Measurements from ENCODE around the gene ITGB2.

Gene ITGB2

DNA sequence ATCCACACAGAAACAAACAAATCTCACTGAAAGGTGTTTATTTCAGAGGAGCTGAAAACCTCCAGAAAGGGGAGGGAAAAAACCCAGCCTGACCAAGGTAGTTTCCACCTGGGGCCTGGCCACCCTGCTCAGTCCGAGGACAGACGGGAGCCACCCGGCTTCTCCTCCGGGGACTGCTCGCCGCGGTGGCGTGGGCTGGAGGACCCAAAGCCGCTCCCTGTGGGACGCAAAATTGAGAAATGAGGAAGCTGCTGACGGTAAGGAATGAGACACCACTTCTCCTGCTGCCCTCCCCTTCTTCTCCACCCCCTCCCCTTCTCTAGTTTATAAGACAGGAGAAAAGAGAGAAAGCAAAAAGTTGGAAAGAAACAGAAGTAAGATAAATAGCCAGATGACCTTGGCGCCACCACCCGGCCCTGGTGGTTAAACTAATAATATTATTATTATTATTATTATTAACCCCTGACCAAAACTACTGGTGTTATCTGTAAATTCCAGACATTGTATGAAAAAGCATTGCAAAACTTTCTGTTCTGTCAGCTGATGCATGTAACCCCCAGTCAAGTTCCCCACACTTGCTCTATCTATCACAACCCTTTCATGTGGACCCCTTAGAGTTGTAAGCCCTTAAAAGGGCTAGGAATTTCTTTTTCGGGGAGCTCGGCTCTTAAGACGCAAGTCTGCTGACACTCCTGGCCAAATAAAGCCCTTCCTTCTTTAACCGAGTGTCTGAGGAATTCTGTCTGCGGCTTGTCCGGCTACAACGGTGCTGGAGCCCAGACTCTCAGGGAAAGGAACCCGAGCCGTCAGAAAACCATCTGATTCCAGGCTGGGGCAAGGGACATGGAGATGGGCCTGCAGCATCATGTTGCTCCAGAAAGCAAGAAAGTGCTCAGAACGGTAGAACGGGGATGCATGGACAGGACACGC, 12.5 kb downstream of the ITGB2 start:
- no peak for DNase-seq

DNA sequence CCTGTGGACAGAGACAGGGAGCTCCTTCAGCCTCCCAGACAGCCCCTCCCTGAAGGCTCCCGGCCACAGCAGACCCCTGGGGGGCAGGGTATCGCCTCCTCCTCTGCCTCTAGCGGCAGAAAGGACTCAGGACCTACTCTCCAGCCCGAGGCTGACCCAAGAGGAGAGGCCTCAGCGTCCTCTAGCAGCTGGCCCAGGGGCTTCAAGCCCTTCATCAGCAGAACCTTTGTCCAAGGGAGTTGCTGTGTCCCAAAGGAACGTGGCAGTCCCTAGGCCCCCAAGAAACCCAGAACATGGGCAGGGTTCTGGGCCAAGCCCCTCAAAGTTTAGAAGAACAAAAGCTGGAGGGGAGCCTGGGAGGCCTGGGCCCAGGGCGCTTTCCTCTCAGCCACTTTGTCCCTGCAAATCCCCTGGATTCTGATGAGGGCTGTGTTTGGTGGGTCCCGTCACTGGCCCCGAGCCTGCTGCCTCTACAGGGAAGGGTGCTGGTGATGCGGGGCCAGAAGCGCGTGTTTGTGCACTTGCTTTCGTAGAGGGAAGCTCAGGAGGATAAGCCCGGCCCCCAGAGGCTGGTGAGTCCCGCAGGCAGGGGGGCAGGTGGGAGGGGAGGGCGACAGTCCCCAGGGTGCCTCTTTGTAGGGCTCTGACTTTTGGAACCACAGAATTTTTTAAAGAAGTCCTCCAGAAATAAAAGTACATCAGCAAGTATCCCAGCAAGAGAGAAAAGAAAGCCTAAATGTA, 13.3 kb downstream of the ITGB2 start:
- DNase-seq, result no peak

DNA sequence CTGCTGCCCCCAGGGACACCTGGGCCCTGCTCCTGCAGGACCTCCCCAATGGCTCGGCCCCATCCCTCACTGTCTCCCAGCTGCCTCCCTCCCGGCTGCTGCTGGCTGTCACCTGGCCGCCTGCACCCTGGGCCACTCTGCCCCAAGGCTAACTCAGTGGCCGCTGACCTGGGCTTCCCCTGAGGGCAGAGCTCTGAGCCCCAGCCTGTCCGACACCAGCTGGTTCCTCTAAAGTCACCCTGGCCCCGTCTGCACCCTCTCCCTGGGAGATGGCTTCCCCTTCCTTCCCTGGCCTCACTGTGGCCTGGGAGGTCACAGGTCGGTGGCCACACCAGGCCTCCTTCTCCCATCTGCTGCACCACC, 15.0 kb downstream of the ITGB2 start:
- DNase-seq, result no peak

DNA sequence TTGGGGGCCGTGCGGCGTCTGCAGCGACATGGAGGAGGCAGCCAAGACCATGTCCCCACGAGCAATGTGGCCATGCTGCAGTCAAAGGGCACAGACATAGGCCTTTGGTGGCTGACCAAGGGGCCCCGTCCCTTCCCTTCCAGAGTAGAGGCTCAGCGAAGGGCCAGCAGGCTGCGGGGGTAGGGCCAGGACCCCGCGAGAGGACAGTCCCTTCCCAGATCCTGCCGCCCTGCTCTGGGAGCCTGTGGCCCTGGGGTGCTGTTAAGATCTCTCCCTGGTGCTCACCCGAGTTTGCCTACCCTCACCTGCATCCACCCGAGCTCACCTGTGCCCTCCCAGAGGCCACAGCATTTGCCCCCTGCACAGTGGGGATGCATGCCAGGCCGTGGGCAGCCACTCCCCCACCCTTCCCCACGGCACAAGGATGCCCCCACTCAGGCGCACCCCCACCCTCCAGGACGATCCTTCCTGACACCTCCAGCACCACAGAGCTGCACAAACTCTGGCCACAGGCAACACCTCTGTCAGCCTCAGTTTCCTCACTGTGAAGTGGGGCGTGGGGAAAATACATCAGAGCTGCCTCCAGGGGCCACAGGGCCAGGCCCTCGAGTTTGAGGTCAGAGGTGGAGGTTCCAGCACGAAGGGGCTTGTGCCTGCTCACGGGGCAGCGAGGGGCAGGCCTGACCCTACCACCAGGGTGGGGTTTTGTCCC, 15.5 kb downstream of the ITGB2 start:
- no peak for DNase-seq

DNA sequence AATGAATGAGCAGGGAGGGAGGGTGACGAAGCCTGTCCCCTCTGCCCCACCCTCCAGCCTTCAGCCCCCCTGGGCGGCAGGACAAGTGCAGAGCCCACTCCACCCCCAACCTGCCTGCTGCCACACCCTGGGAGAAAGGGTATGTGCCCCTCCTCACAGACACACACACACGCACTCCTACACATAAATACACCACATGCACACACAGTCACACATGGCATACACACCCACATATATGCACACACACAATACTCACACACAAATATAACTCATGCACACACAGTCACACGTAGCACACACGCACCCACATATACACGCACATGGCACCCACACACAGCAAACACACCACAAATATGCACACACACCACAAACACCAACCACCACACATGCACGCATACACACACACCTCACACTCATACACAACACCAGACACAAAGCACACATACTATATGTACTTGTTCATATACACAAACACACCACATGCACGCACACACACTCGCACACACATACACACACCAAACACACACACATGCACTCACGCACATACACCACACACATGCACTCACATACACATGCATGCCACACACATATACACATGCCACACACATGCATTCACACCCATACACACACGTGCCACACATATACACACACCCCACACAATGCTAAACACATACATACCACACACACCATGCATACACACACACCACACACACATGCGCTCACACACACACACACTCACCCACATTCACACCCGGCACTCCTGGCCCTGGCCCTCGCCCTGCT, 16.4 kb downstream of the ITGB2 start:
- no peak for DNase-seq

DNA sequence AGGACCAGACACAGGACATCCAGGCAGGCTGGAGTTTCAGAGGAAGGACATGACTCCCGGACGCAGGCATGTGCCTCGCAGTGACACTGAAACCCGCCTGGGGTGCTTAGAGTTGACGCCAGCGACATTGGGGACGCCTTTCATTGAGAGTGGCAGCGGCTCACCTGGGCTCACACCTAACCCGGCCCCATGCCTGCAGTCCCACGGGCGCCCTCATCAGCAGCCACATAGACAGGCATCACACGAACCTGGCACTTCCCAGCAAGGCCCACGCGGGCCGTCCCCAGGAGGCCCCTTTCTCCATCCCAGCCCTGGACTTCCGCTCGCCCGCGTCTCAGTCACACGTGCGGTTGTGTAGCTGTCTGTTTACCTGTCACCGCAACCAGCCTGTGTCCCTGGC, 17.0 kb downstream of the ITGB2 start:
- DNase-seq, result no peak

DNA sequence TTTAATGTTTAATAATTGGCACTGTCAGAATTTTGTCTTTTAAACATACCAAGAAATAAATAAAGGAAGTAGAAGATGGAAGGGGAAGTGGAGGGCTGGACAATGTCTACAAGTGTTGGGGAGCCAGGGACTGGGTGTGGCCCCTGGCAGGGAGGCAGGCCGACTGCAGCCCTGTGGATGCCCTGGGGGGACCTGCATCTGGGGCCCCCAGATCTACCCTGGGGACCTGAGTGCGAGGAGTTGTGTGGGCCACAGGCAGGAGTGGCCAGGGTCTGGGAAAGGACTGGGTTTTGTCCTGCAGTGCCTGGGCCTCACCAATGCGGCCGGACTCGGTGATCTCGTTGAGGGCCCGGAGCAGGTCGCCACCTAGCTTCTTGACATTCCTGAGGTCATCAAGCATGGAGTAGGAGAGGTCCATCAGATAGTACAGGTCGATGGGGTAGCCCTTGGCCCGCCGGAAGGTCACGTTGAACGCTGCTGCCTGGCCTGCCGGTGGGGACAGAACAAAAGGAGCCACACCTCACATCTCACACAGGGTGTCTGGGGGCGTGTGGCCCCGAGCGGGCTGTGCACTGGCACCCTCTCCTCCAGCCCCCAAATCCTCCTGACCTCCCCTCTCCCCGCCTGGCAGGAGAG, 17.5 kb downstream of the ITGB2 start:
- no peak for DNase-seq

DNA sequence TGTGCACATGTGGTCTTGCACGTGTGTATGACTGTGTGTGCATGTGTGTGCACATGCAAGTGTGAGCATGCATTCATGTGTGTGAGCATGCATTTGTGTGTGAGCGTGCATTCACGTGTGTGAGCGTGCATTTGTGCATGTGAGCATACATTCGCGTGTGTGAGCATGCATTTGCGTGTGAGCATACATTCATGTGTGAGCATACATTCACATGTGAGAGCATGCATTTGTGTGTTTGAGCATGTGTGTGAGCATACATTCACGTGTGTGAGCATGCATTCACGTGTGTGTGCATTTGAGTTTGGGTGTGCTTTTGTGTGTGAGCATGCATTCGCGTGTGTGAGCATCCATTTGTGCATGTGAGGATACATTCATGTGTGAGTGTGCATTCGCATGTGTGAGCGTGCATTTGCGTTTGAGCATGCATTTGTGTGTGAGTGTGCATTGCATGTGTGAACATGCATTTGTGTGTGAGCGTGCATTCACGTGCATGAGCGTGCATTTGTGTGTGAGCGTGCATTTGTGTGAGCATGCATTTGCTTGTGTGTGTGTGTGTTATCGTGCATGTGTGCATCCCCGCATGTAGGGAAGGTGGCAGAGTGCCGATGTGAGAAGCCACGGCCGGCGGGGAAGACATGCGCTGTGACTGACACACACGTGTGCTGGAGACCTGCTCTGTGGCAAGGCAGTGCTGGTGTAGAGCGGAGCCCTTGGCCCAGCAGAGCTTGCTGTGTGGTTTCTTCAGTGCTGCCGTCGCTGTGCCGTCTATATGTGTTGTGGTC, 18.2 kb downstream of the ITGB2 start:
- DNase-seq, result no peak

DNA sequence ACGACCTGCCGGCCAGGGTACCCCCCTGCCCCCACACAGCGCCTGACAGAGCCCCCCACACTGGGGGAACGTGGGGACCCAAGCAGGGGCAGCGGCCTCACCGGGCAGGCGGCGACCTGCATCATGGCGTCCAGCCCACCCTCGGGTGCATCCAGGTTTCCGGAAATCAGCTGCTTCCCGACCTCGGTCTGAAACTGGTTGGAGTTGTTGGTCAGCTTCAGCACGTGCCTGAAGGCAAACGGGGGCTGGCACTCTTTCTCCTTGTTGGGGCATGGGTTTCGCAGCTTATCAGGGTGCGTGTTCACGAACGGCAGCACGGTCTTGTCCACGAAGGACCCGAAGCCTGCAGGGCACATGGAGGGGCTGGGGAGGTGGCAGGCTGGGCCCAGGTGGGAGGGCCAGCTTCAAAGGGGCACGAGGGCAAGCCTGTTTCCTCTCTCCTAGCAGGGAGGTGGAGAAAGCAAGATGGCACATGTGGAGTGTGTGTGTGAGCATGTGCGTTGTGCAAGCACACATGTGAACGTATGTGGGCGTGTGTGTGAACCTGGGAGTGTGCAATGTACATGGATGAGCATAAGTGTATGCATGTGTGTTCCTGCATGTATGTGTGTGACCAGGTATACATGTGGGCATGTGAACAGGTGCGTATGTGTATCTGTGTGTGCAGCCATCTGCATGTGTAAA, 19.2 kb downstream of the ITGB2 start:
- no peak for DNase-seq

DNA sequence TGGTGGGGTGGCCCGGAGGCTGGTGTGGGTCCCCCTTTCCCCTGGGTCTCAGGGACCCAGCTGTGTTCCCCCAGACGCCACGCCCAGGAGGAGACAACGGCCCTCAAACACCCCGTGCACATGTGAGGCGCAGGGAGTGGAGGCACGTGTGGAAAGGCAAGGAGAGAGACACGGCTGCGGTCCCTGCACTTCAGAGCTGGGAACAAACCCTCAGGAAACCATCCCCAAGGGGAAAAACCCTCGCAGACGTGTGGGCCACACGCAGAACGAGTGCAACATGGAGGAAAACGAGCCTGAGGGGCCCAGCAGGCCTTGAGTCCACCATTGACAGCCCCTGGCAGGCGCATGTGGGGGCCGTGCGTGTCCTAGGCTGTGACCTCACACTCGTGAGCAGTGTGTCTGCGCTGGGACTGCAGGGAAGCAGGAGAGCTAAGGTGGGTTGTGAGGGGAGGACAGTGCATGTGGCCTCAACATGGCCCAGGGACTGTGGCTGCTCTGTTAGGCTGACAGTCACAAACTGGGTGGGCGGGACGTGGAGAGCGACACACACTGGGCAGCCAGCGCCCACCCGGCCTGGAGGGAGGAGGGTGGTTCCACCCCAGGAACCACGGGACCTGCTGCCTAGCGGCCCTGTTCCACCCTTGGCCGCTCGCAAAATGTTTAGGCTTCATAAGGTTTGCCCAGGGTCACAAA, 20.0 kb downstream of the ITGB2 start:
- DNase-seq, result no peak

DNA sequence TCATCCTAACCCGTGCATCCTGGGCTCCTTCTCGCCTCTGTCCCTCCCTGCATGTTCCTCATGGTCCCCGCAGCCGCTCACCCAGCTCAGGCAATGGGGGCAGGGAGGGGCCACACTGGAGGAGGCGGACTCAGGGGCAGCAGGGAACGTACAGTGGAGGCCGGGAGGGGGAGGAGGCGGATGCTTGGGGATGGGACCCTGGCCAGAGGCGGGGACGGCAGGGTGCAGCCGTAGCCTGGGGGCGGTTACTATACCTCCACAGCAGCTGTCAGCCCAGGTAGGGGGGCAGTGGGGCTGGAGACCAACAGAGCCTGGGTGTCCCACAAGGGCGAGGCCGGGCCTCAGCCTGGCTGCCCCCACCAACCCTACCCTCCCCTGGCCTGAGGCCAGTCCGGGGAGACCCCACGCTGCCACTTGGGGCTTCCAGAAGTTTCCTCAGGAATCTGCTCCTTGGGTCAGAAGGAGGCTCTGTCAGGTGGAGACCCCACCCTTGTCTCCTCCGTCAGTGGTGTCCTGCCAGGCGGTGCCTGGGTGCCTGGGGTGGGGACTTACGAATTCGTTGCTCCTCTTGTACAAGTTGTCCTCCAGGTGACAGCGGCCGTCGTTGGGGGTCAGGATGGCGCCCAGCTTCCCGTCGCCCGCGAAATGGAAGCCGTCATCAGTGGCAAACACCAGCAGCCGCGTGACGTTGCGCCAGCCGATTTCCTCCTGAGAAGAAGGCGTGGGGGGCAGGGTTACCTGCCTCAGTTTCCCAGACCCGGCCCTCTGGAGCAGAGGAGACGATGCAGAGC, 20.7 kb downstream of the ITGB2 start:
- DNase-seq, result no peak

DNA sequence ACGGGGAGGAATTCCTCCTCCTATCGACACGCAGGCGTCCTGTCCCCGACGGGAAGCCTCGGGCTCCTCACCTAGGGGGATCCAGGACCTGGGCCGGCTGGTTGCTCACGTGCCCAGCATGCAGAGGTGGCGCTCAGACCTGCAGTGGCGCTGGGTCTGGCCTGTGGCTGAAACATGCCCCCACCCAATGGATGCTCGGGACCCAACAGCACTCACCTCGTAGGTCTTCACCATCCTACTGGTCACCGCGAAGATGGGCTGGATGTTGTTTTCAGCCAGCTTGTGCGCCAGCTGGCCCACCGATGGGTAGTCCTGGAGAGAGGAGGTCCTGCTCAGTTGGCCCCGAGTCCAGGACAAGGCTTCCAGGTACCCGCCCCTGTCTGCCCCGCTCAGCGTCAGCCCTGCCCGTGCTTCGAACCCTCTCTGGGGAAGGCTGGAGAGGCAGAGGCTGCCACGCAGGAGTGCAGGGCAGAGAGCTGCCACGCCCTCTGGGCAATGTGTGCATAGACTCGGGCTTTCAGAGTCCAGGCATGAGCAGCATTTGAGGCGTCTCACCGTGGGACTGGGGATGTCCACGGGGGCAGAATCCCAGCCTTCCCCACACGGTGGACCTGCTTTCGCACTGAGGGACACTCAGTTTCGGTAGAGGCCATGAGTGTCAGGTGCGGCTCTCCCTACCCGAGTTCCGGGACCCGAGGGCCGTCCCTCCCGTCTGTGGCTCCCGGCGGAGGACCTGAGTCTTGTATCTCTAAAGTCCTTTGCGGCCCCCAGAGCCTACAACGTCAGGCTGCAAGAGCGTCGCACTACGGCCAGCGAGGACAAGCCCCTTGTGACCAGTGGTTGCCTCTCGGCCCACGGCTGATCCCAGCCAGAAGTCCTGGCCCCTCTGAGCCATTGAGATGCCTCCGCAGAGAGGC, 21.6 kb downstream of the ITGB2 start:
- no peak for DNase-seq

DNA sequence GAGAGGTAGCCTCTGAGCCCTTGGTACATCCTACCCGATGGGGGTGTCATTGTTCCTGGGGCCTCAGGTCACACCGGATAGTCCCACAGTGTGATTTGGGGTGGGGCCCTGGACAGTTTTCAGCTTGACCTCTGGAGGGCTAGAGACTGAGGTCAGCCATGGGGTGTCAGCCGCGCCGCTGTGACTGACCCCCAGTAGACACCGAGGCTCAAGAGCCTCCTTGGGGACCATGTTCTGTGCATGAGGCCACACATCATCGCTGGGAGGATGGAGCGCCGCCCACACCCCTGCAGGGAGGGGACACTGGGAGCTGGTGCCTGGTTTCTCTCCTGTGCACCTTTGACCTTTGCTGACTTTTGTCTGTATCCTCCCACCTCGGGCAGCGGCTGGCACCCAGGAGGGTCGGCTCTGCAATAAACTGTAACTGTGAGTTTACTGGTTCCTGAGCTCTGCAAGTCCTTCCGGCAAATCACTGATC, 22.6 kb downstream of the ITGB2 start:
- no peak for DNase-seq

DNA sequence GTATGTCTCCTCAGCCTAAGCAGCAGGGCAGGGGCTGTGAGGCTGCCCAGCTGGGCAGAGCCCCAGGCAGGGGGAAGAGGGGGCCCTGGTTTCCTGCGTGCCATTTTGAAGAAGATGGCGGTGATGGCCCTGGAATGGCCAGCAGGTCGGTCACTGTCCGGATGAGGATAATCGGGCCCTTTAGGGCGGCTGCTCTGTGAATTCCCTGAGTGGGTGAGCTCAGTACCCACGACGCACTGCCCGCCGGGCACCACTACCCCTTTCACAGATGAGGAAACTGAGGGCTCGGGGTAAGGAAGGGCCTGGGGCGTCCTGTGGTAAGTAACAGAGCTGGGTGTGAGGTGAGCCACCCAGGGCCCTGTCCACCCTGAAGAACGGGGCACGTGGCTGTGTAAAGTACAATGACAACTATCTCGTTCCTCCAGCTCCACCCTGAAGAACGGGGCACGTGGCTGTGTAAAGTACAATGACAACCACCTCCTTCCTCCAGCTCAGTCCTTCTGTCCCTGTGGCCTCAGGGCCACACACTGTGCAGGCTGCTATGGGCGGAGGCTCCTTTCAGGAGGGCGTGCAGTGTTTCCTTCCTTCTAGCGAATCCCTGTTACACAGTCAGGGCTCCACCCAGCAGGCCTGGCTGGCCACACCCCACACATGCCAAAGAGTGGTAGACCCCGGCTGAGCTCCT, 23.2 kb downstream of the ITGB2 start:
- no peak for DNase-seq

DNA sequence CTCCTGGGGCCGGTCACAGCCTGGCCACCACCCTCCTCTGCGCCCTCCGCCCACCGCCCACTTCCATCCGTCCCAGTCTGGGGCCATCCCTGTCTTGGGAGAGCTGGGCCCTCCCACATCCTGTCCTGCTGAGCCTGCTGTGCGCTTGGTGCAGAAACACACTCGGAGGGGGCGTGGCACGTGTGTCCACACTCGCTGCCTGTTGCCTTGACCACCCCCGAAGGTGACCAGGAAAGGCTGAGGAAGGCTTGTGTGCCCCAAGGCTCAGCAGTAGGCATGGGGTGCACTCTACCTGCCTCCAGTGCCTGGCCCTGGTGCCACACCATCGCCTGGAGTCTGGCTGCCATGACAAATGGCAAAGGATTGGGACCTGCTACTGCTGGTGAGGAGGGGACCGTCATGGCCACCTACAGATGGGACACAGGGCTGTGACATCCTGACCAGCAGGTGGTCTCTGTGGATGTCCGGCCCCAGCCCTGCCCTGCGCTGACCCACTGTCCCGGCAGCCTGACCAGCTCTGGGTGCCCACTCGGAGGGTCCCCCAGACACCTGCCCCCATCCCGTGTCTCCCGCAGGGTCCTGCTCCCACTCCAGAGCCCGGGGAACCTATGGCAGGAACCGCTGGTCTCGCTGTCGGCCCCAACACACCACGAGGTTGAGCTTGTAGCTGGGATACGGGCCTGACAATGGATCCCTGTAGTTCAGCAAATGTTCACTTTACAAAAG, 24.0 kb downstream of the ITGB2 start:
- no peak for DNase-seq

DNA sequence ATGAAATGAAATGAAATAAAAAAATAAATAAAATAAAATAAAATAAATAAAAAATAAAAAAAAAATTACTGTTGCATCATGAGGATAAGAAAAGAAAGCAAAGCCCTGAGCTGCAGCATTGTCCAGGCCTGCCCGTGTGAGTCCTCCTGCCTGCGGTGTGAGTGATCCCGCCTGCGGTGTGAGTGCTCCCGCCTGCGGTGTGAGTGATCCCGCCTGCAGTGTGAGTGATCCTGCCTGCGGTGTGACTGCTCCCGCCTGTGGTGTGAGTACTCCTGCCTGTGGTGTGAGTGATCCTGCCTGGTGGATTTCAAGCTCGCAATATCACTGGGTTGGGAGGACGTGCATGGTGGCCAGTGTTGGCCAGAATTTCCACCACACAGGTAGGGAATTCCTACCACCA, 24.8 kb downstream of the ITGB2 start:
- no peak for DNase-seq
